ENCODE results near the gene HNRNPA0. TPM values are rescaled to one million over a fixed set of nuclear protein-coding genes. Genes with fewer than 3 reads are reported as not detected.

The HNRNPA0 gene
- total and polyA plus RNA-seq, 11 donors, result 4.0 to 27.6 (median 14.2) TPM

- peak overlapping the region; percentile 94 to 100 (median 99) for H3K27ac ChIP-seq
- H3K4me1 ChIP-seq, result peaks cover 2 to 43% (median 25%) of the 10 kb centered on the region in 12 donors
- intact Hi-C loops (cut with DNase I), result loop anchor here in 2 of 10 donors (5.0 to 10.0 kb wide), 2 partner anchors 134 to 281 kb away; partner anchors contain the start of genes FAM13B (in 1 of the 2) and PKD2L2 (in 1 of the 2)
- H3K4me3 ChIP-seq, result peak overlapping the region; percentile 58 to 97 (median 82)
- H3K9me3 ChIP-seq, result no peaks in the 10 kb centered on the region
- TF ChIP-seq CTCF (IDR thresholded peaks at IDR 0.05) (no peak), POLR2A (IDR thresholded peaks at IDR 0.05) (no peak)
- peaks cover 0 to 23% (median 0%) of the 10 kb centered on the region in 9 donors for H3K36me3 ChIP-seq
- peak; percentile 9 to 24 (median 19) for ATAC-seq
- 0 to 1% (median 0%) methylated on average over 20 to 45 of the region's 45 CpGs for WGBS, 4 donors
- DNase-seq, result peak in 3 of 5 donors; percentile 64 to 81 (median 69)
- no peaks in the 10 kb centered on the region for H3K27me3 ChIP-seq
Measured at GRCh38 chr5:137753691-137754187, 424 bp downstream of the HNRNPA0 start.

- intact Hi-C loops (cut with DNase I), result loop anchor here in 2 of 10 donors (5.0 to 10.0 kb wide), 2 partner anchors 134 to 282 kb away; partner anchors contain the start of genes FAM13B (in 1 of the 2) and PKD2L2 (in 1 of the 2)
- peaks cover 2 to 44% (median 26%) of the 10 kb centered on the region in 12 donors for H3K4me1 ChIP-seq
- H3K9me3 ChIP-seq, result no peaks in the 10 kb centered on the region
- DNase-seq (peak; percentile 33 to 70 (median 46)), ATAC-seq (peak in 3 of 4 donors; percentile 0 to 18 (median 0))
- peaks cover 0 to 23% (median 0%) of the 10 kb centered on the region in 9 donors for H3K36me3 ChIP-seq
- TF ChIP-seq CTCF (IDR thresholded peaks at IDR 0.05), result no peak
- no peak for TF ChIP-seq POLR2A (IDR thresholded peaks at IDR 0.05)
- WGBS, 4 donors, result 1% methylated on average over 36 to 63 of the region's 63 CpGs
- no peaks in the 10 kb centered on the region for H3K27me3 ChIP-seq
- H3K27ac ChIP-seq, result peak overlapping the region; percentile 94 to 100 (median 99)
- peak overlapping the region; percentile 58 to 97 (median 82) for H3K4me3 ChIP-seq
Measured at GRCh38 chr5:137752905-137753690, 1.1 kb downstream of the HNRNPA0 start.

- Histone ChIP-seq H3K27ac (peak overlapping the region in 11 of 12 donors; percentile 94 to 100 (median 99)), H3K4me1 (peaks cover 2 to 44% (median 27%) of the 10 kb centered on the region in 12 donors), H3K27me3 (no peaks in the 10 kb centered on the region), H3K4me3 (peak overlapping the region; percentile 58 to 97 (median 82)), H3K9me3 (no peaks in the 10 kb centered on the region), H3K36me3 (peaks cover 0 to 18% (median 0%) of the 10 kb centered on the region in 9 donors)
- TF ChIP-seq CTCF (IDR thresholded peaks at IDR 0.05), result peak; percentile 58 to 87 (median 75)
- no peak for TF ChIP-seq POLR2A (IDR thresholded peaks at IDR 0.05)
- WGBS, 4 donors, result 1 to 6% (median 3%) methylated on average over 7 of the region's 7 CpGs
- no peak for DNase-seq
- intact Hi-C loops (cut with DNase I), result loop anchor here in 2 of 10 donors (5.0 to 10.0 kb wide), 2 partner anchors 135 to 283 kb away; partner anchors contain the start of genes FAM13B (in 1 of the 2) and PKD2L2 (in 1 of the 2)
- ATAC-seq, result no peak
Measured at GRCh38 chr5:137751869-137752491, 2.2 kb downstream of the HNRNPA0 start.
